IMR-90 (cell line): ENCODE results near the gene CIROP.

Experiments used
- CEBPB ChIP-seq: IDR thresholded peaks from 2 replicates; pipeline ENCODE4 v1.6.1; 2012; ENCODE audit warnings: low read depth, low read length, improper control_type of control experiment
- CTCF ChIP-seq: conservative IDR thresholded peaks from 2 replicates; pipeline ENCODE4 v1.5.1; 2012; ENCODE audit warnings: mild to moderate bottlenecking, low read depth, low read length, improper control_type of control experiment
- POLR2A ChIP-seq: IDR thresholded peaks from 2 replicates; pipeline ENCODE4 v1.6.1; 2012; ENCODE audit warnings: mild to moderate bottlenecking, low read depth, low read length

GRCh38 chr14:23095196-23096108, 9.3 kb downstream of the CIROP start, which contains the start of gene C14orf119:
- TF ChIP-seq CTCF: no peak
- TF ChIP-seq POLR2A: peak; percentile 91; the same call in 1 of the 2 replicates
- no peak for TF ChIP-seq CEBPB
